Stimulated activated CD8-positive, alpha-beta memory T cell treated with anti-CD3 and anti-CD28 coated beads, Interleukin-15, amount 100 ng/mL, for 4 hours (primary cell): ENCODE measurements around the gene NAV3.

Experiments used
- DNase-seq, 2 donors: peaks; one replicate each; pipeline ENCODE4 v3.0.0-alpha.2; 2020; ENCODE audit warnings: low read depth in 2 of 2

The NAV3 gene, protein sequence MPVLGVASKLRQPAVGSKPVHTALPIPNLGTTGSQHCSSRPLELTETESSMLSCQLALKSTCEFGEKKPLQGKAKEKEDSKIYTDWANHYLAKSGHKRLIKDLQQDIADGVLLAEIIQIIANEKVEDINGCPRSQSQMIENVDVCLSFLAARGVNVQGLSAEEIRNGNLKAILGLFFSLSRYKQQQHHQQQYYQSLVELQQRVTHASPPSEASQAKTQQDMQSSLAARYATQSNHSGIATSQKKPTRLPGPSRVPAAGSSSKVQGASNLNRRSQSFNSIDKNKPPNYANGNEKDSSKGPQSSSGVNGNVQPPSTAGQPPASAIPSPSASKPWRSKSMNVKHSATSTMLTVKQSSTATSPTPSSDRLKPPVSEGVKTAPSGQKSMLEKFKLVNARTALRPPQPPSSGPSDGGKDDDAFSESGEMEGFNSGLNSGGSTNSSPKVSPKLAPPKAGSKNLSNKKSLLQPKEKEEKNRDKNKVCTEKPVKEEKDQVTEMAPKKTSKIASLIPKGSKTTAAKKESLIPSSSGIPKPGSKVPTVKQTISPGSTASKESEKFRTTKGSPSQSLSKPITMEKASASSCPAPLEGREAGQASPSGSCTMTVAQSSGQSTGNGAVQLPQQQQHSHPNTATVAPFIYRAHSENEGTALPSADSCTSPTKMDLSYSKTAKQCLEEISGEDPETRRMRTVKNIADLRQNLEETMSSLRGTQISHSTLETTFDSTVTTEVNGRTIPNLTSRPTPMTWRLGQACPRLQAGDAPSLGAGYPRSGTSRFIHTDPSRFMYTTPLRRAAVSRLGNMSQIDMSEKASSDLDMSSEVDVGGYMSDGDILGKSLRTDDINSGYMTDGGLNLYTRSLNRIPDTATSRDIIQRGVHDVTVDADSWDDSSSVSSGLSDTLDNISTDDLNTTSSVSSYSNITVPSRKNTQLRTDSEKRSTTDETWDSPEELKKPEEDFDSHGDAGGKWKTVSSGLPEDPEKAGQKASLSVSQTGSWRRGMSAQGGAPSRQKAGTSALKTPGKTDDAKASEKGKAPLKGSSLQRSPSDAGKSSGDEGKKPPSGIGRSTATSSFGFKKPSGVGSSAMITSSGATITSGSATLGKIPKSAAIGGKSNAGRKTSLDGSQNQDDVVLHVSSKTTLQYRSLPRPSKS (N-terminal part only)

DNA sequence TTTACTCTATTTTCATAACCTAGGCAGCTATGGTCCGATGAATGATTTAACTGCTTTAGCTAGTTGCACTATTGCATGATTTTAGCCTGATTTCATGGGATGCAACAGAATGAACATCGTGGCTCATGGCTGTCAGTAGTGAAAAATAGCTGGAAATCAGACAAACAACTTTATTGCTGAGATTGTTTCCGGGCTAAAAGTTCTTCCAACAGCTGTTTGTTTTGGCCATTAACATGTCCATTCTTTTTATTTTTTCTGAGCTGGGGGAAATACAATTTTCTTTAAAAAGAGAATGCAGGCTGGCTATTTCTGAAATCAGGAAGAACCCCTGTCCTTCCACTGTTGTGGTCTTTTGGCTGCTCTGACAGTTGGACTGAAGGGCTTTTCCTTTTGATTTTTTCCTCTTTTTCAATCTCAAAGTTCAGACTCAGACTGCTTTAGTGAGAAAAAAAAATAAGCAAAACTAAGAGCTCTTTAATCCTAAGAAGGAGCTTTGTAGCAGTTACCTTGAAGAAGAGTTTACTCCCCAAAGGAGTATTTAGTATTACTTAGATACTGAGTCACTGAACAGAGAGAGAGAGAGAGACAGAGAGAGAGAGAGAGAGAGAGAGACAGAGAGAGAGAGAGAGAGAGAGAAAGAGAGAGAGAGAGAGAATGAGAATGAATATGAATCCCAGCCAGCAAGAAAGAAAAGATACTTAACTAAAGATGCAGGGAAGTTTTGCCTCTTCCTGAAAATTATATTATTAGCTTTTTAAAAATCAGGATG is at the start of gene NAV3:
Gene NAV3 (plus strand): TSS at position 312 of the 769 bp plus-strand sequence. CDS start 568 bp downstream, outside the sequence.
- no peak for DNase-seq

DNA sequence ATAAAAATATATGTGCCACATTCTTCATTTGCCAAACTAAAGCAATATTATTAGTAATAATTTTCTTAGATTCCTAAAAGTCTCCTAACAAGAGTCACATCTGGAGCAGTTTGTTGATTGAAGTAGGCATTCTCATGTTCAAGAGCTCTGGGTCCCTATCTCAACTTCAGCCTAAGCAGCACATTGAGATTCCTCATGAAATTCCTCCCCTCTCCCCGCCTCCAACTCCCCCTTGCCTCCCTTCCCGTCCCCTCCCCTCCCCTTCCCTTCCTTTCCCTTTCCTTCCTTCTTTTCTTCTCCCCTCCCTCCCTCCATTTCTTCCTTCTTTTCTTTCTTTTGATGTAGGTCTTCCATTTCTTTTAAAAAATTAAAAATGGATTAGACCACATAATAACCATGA is 48.7 kb upstream of the NAV3 start:
- no peak for DNase-seq

DNA sequence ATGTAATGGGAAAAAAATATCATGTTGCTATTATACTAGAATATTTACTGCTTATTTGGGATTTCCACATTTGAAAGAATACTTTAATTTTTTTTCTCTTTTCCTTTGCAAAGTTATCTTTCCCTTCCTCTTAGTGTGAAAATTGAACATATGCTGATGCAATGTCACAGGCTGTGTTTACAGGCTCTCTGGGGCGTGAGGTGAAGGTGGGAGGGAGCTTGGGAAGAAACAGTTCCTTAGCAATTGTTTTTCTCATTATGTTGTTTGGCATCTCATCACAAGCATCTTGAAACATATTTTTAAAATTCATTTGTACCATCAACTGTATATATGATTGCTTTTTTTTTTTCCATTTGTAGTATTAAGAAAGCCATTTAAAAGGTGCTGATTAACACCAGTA is 47.9 kb upstream of the NAV3 start:
- DNase-seq, result no peak

DNA sequence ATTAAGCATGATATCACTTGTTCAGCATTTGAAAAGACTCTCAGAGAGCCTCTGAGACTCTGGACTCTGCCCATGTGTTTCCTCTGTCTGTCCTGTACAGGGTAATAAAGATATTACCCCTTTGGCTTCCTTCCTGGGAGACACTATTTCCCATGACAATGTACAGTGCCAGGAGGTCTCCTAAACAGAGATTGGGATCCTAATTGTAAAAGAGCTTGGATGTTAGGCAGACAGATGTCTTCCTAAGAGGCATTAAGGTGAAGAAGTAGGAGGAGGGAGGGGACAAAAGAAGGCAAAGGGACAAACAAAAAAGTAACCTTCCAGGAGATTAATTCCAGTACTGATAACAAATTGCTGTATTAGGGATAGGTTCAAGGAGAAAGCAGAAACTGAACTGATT is 45.5 kb upstream of the NAV3 start:
- no peak for DNase-seq

DNA sequence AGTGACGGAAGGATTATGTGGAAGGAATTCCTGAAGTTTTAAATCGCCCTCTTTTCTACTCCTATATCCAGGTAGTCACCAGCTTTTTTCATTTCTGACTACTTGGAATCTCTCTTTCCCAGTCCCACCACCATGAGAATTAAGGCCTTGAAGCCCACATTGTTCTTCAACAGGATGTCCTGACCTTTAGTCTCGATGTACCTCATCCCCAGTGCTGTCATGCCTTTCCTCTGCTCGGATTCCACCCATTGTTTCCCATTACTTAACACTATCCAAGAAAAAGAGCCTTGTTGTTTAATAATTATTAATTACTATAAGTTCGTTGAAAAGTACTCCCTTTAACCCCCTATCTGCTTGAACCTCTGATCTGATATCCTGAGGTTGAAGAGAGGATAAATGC is 44.0 kb upstream of the NAV3 start:
- DNase-seq, result no peak

DNA sequence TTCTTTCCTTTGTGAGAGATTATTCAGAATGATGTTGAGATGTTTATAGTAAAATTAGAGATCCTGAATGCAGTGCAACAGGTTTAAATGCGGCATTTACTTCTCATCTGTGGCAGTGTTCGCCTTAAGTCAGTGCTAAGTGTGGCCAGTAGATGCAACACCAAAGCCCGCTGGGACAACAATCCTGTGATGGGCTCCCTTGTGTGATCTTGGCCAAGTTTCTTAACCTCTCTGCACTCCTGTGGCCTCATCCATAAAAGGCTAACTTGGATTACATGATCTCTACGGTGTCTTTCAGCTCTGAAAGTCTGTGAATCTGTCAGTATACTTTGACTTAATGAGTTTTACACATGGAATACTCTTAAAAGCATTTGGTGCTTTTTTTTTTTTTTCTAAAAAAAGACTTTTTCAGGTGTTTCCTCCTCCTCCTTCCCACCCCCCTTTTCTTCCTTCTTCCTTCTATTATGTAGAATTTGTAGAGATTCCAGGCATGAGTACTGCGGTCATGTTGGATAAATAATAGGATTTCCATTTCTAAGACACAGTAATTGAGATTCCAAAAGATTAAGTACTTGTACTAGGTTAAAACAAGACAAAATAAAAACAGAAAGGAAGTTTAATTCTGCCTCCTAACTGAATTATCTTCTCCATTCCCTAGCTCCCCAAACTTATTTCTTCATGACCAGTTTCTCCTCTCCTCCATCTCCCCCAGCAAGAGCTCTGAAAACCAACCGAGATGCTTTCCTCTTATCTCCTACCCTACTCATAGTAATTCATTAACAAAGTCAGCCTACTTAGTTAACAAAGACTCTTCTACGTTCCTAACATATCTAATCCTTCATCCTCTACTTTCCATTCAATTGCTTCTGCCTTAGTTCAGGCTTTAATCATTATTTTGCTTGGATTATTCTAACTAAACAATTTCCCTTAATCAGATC is 42.2 kb upstream of the NAV3 start:
- DNase-seq, result no peak

DNA sequence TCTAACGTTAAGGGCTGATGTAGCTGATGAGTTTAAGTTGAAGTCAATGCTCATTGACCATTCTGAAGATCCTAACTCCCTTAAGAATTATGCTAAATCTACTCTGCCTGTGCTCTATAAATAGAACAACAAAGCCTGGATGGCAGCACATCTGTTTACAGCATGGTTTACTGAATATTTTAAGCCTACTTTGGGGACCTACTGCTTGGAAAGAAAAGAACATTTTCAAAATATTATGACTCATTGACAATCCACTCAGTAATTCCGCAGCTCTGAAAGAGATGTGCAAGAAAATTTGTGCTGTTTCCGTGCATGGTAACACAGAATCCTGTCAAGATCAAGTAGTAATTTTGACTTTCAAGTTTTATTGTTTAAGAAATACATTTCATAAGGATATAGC is 35.0 kb upstream of the NAV3 start:
- DNase-seq, result no peak

DNA sequence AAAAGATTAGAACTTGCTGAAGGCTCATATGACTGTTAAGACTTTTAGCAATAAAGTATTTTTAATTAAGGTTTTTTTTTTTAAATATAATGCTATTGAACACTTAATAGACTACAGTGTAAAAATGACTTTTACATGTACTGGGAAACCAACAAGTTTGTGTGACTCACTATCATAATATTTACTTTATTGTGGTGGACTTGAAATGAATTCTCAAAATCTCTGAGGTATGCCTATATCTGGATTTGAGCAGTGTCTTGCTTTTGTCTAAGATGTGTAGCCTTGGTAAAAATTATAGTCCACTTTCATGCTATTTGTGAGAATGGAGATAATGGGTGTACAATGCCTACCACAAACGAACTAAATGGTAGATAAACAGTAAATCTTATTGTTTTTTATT is 33.9 kb upstream of the NAV3 start:
- DNase-seq, result no peak

DNA sequence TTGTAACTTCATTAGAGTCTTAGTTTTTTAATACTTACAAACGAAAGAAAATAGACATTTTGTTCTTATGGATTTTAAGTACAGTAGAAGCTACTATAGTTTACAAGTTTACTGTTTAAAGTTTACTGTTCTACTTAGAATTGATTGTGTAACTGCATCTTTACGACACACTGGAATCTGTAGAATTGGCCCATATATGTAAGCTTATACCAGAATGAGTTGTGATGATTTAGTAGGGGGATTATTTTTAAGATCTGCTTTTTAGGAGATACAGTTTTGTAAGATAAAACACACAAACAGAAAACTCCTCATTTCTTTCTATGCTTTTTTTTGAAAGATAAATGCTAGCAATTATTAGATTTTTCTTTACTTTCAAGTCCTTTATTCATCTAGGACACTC is 30.2 kb upstream of the NAV3 start:
- no peak for DNase-seq

DNA sequence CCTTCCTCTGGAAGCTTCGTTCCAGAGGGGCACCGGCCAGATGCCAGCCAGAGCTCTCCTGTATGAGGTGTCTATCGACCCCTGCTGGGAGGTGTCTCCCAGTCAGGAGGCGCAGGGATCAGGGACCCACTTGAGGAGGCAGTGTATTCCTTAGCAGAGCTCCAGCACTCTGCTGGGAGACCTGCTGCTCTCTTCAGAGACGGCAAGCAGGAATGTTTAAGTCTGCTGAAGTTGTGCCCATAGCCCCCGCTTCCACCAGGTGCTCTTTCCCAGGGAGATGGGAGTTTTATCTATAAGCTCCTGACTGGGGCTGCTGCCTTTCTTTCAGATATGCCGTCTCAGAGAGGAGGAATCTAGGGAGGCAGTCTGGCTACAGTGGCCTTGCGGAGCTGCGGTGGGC is 22.2 kb upstream of the NAV3 start:
- DNase-seq, result no peak

DNA sequence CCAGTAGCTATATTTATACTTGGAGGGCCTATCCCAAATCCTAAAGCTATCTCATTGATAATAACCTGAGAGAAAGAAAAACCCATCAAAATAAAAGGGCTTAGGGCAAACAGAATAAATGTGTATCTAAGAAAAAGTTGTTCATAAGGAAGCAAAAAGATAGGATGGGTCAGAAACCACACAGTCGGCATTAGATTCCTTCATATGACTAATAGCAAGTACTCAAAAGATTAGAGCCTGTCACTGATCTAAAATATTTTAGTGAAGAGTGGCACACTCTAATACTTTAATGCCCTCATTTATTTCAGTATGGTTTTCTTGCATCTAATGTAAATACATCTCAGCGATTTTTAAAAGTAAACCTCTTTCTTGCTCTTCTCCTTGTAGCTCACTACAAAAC is 17.1 kb upstream of the NAV3 start:
- no peak for DNase-seq

DNA sequence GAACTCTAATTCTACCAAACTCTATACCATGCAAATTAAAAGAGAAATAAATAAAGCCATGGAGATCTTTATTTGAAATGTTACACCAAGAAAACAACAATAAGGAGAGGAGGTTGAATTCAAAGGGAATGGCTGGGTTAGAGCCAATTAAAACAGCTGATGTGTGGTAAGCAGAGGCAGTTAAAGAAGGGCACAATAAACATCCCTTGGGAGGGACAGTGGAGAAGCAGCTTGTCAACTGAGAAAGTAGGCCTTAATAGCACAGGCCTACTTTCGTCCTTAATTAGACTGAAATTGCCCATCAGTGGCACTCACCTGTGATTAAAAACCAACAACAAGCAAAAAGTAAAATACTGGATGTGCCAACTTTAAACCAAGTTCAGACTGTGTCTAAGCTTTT is 16.3 kb upstream of the NAV3 start:
- no peak for DNase-seq

DNA sequence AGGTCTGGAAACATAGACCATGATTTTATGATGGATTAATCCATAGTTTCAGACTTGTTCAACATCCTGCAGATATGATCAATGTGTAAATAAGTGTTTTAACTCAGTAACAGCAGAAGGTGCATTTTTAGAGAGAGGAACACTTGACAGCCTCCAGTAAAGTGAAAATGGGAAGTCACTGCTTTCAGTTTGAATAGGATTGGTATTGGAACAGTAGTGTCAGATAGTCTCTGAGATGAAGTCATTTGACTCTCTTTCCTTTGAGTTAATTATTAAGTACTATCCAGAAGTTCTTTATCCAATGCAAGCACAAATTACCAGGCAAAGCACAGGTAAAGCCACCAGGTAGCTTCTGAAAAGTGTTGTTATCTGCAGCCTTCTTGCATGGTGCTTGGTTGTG is 14.5 kb upstream of the NAV3 start:
- no peak for DNase-seq

DNA sequence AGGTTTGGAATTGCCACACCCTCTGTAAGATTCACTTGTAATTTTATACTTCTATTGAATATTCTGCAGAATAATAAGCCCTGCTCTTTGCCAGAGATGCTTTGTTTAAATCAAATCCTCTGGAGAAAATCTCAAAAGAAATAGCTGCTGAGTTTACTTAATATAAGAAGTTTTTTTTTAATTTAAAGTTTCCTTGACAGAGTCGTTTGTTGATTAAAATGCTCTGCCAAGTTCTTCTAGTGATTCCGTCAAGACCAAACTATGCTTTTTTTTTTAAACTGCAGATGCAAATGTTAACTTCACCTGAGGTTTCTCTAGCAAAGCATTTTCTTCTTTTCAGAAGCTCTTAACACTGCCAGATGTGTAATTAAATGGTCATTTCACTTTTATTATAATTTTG is 13.4 kb upstream of the NAV3 start:
- DNase-seq, result no peak

DNA sequence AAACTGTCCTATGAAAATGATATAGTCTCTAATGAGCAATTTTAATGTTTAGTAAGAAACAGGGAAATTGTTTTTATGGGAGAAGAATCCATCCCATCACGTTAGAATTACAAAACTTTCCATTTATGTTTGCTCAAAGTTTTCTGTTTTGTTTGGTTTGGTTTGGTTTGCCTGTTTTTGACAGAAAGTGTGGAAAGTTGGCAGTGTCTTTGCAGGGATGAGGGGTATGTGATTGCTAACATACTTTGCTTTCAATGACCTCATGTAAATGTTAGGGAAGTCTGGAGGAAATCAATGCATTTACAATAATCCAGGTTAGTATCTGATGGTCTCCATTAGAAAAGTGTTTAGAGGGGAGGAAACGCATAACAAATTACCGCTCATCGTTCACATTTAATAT is 12.3 kb upstream of the NAV3 start:
- DNase-seq, result no peak

DNA sequence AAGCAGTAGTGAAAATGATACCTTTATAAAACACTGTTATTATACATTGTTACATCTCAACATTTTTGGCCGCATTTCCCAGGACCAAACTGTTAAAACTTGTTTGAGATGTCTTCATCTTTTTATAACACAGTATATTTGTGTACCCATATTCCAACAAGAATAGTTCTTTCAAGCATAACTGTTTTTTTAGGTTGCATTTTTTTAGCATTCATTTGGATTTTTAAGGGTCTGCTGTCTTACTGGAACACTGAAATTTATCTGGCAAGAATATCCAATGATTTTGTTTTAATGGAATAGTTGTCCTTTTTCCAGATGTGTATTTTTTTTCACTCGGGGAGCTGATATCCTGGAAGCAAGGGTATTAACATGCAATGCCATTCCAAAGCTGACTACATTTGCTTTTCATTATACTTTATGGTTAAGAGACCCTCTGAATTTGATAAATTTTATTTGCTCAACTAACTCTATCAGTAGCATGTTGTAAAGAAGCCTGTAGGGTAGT is 8.9 kb upstream of the NAV3 start:
- DNase-seq, result no peak

DNA sequence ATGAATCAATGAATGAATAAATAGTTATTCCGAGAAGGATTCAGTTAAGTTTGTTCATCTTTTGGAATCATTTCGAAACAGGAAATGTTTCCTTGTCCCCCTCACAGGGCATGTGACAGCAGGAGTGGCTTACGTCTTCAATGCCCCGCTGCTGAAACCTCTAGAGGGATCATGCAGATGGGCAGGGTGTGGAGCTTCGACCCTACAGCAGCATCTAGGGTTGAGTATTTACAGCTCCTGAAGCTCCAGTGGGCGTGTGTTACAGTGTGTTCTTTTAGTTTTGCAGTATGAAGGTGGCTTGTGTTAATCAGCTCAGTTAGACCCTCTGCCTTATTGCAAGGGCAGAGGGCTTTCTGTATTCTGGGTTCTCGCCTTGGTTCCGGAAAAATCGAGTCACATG is 2.6 kb downstream of the NAV3 start:
- DNase-seq, result no peak

DNA sequence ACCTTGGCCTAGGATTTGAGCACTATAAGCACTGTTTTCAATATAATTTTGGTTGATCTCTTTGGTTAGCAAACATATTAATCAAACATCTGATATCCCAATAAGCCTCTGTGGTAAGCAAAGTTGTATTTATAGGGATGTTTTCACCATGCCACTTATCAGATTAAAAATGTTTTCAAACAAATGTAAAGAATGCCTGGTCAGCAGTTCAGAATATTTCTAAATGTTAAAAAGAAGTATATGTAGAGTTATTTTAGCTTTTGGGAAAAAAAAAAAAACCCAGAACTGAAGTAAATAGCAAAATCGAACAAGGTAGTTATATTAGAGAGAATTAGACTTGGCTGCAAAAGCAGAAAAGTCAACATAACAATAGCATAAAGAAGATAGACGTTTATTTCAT is 3.9 kb downstream of the NAV3 start:
- DNase-seq, result no peak

DNA sequence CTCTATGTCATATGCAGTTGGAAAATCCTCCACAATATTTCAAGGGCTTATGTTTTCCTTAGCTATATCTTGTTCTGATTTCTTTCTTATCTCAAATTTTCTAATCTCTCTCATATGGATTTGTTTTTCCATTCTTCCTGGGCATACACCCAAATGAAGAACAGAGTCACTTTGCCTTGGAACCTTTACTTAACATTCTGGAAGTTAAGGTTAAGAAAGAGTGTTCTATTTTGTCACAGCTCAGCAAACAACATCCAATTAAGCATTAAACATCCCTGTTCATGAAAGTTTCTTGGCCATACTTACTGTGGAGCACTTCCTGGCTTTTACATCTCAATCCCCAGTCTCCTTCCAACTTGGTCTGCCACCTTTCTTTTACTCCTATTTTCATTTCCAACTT is 5.3 kb downstream of the NAV3 start:
- DNase-seq, result no peak

DNA sequence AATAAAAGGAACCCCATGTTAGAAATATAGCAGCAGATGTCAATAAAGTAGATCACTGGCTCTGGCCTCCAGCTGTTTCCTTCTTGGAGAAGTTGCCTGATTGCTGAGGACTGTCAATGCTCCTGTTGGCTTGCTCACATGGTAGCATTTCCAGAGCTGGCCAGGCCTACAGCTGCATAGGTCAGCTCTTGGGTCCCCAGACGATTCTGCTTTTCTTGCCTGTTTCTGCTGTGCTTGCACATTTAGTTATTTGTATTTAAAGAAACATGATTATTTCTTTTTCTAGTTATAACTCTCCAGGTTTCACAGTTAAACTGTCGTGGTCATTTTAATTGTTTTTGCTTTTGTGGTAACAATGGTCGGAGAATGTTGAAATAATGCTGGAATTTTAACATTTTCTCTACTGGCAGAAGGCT is 7.2 kb downstream of the NAV3 start:
- DNase-seq, result no peak
